Hematopoietic multipotent progenitor cell treated with erythropoietin and hydrocortisone succinate and interleukin-3 and kit ligand, for 6 days (in vitro differentiated cells): Measurements from ENCODE around the gene GMEB2.
A peak's percentile ranks its signal among the peaks of the same experiment; 100 is the strongest.
"Not testable (repeated sequence)": the region's sequence is repeated elsewhere in the genome, so short reads cannot be mapped to it uniquely, and the experiment has no call there.

Experiments used
- DNase-seq: peaks from one replicate; pipeline ENCODE4 v3.0.0-alpha.2; 2015

Gene GMEB2

DNA sequence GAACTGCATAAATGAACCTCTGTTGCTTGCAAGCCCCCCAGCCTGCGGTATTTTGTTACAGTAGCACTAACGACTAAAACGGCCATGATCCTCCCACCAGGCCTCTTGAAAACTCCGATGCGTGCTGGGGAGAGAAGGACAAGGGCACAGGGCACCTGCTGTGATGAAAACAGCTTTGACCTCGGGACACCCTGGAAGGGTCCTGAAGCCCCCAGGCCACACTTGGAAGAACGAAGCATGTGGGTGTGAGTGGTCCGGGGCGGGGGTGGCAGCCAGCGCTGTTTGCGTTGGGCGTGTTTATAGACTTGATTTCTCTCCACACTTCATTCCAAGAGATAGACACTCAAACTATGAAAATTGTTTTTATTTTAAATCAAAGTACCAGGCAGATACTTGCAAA lies 39.6 kb downstream of the GMEB2 start:
- no peak for DNase-seq

DNA sequence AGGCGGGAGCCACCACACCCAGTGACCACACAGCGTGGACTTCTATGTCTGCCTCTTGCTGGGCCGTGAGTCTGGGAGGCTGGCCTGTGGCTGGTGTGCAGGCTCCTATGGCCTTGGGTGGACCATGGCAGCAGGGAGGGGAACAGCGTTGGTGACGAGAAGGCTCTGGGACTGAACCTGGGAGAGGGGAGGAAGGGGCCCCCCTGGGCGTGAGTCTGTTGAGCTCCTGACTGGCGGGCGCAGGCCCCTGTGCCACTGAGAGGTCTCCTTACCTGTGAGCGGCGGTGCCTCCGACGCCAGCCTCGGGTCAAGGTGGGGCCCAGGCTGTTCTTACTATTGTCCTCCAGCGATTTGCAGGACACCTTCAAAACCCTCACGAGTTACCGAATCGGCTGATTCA lies 40.1 kb downstream of the GMEB2 start:
- DNase-seq, result no peak

DNA sequence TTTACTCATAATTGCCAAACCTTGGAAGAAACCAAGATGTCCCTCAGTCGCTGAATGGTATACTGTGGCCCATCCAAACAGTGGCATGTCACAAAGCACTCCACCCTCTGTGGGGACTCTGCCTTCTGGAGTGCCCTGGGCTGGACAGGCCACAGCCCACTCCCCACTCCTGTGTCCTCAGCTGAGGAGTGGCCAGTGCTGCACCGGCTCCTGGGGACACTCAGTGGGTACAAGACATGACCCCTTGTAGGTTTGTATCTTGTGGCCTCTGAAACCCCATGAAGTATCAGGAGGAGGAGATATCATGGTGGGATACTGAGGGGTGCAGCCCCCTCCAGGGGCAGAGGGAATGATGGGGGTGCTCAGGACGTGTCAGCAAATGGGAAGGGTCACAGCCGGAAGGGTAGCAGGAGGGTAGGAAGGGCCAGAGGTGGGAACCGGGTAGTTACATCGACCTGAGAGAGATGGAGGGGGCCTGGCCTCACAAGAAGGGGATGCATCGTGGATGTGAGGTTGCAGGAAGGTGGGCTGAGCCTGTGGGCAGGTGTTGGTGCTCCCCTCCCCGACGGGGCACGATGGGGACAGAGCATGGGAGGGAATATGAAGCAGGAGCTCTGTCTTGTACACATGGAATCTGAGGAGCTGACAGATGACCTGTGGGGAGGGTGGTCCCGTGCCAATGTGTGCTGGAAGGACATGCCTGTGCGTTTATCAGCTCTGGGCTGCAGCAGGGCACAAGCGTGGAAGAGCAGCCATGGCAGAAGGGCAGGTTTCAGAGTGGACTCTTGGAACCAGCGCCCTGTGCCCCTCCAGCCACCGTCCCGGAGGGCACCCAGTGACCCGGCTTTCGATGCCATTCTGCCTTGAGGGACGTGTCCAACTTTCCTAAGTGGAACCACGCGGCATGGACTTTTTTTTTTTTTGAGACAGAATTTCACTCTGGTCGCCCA lies 41.0 kb downstream of the GMEB2 start:
- no peak for DNase-seq

DNA sequence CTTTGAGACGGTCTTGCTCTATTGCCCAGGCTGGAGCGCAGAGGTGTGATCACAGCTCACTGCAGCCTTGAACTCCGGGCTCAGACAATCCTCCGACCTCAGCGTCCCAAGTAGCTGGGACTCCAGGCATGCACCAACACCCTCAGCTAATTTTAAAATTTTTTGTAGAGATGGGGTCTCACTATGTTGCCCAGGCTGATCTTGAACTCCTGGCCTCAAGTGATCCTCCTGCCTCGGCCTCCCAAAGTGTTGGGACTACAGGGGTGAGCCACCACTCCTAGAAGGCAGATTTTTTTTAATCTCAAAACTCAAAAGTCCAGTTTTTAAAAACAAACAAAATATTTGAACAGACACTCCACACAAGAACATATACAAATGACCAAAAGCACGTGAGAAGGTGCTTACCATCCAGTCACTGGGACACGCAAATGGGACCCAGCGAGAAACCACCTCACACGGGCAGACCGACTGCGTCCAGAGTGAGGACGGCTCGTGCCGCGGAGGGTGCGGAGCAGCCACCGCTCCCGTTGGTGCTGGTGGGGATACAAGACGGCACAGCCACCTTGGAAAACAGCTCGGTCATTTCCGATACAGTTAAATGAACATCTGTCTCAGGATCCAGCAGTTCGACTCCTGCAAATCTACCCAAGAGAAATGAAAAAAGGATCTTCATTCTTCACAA lies 44.4 kb downstream of the GMEB2 start:
- no peak for DNase-seq

DNA sequence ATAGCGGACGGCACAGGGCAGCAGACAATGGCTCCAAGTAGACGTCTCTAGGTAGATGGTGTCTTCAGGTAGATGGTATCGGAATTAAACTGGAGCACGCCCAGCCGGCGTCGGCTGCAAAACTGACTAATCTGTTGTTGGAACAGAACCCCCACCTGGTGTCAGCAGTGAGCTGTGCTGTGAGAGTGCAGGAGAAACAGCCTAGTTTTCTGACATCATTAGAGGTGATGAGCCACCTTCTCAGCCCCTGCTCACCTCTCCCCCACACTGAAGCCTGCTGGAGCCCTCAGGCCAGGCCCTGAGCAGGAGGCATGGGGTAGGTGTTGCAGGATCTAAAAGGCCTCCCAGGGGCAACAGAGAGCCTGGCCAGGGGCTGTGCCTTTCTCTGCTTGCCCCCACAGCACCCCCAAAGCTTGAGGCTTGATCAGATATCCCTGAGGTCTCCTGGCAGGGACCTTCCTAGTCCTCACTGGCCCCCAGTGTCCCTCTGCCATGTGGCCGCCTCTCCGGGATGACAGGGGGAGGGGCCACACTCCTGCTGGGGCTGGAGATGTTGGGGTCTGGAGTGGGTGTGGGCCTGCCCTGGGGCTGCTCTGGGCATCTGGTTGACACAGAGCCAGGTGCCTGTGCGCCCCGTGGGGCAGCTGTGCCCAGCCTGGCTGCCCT lies 46.0 kb downstream of the GMEB2 start:
- DNase-seq, result peak; percentile 56

DNA sequence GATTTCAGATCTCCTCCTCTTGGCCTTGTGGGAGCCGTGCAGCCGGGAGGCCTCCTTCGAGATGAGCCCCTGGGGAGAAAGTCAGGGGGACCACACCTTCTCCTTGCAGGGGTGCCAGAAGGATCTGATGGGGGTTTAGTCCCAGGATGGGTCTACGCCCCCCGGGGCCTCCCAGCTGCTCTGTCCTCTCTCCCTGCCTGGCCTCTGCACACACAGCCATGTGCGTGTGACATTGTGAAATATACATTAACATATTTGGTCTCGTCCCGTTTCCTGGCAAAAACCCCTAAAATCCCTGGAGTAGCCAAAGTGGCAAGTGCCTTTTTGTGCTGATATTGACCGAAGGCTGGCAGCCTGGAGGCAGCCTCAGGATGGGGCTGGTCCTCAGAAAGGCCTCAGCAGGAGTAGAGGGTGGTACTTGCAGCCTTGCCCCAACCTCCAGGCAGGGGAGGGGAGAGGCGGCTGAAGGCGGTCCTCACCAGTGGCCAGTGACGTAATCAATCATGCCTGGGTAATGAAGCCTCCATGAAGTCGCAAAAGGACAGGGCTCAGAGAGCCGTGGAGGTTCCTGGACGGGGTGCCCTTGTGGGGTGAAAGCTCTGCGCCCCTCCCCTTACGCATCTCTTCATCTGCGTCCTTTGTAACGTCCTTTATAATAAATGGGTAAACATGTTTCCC lies 47.7 kb downstream of the GMEB2 start:
- no peak for DNase-seq

DNA sequence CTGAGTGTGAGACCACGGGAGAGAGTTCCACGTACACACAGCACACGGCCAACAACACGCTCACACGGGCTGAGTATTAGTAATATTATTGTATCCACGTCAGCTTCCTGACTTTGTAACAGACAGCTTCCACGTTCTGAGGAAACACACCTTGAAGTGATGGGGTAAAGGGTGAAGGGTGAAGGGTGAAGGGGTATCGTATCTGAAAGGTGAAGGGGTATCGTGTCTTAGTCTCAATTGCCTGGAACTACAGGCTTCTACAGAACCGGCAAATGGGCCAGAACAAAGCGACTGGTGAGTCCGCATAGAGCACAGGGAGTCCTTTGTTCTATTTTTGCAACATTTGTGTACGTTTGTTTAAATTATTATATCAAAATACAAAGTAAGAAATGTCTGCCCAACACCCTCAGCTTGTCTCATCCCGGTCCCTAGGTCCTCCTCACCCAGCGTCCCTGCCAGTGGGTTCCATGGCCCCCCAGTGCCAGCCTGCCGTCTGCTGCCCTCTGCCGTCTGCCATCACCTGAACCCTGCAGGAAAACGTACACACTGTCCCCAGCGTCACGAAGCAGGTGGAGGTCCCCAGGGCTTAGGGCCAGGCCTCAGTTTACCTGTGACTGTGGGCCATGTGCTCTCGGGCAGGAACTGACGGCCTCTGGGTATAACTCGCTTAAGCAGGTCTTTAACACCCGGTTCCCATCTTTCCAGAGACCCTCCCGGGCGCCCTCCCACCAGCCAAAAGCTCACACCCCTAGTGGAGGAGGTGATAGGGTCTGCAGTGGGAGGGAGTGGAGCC lies 48.5 kb downstream of the GMEB2 start:
- DNase-seq, result no peak

DNA sequence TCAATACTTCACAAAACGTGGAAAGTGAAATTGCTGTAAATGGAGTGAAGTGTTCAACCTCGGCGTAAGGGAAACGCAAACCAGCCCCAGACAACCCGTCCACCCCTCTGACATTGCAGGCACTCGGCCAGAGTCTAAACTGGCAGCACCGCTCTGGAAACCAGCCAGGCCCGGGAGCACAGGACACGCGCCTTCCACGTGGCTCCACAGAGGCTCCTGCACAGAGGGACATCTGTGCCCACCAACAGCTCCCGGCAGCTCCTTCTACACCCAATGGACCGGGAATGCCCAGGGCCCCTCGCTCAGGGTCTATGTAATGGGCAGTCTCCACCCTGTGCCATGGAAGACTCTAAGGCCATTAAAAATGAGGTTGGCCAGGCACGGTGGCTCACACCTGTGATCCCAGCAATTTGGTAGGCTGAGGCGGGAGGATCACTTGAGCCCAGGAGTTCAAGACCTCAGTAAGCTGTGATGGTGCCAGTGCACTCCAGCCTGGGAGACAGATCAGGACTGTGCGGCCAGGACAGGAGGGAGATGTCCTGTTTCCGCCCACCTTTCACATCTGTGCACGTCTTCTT lies 49.5 kb downstream of the GMEB2 start:
- no peak for DNase-seq

DNA sequence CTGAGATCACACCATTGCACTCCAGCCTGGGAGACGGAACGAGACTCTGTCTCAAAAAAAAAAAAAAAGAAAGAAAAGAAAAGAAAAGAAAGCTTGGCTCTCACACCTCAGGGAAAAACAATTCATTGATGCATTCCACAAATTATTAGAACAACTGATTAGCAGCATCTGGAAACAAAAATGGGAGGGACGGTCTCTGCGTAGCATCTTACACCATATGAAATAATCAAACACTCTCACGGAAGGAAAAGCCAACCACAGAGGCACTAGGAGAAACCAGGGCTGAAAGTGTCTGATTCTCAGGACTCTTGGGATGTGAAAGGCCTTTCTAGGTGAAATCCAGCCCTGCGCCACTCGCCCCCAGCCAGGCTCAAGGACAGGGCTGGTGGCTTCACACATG lies 50.6 kb downstream of the GMEB2 start:
- no peak for DNase-seq

DNA sequence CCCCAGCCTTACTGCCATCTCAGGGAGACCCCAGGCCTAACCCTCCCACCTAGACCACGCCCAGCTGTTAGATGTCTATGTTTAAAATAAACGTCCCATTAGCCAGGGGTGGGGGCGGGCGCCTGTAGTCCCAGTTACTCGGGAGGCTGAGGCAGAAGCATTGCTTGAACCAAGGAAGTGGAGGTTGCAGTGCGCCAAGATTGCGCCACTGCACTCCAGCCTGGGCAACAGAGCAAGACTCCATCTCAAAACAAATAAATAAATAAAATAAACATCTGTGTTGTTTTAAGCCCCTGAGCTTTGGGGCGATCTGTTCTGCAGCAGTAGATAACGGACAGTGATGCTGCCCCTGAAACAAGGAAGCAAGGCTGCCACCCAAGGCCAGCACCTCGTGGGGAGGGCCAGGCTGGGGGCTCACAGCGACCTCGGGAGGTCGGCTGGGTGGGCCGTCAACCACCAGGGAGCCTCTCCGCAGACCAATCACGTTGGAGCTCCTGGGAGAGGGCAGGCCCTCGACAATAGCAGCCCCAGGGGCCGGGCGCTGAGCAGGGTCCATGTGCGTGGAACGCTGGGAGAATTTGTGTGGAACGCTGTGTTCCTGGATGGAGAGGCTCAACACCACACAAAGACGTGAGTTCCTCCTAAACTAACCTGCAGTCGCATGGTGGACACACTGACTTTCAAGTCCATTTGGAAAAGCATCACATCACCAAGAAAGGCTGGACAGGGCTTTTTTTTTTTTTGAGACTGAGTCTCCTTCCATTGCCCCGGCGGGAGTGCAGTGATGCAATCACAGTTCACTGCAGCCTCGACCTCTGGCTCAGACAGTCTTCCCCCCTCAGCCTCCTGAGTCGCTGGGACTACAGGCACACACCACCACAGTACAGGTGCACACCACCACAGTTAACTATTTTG lies 51.8 kb downstream of the GMEB2 start:
- no peak for DNase-seq

DNA sequence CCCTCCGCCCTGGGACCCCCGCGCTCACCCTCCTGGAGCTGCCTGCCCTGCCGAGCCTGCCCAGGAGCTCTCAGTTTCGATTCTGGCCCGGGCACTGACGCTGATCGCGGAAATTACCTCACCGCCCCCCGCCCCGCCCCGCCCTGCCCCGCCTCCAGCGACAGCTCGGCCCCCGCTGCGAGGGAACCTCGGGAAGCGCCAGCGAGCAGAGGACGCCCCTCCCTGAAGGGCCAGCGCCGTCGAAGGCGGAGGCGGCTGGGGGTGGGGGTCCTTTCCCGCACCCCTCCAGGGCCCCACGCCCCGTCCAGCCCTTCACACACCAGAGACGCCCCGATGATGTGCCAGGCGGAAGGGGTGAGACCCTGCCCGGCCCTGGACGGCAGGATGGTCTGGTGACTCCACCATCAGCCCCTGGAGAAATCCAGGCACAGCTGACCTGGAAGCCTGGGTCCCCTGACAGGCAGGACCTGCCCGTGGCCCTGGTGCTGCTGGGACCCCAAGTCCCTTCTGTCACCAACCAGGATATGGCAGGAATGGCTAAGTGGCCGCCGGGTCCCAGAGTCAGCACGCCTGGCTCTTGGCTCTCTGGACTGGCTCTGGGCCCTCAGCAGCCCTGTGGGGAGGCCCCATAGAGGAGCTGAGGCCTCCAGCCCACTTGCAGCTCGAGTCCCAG lies 52.6 kb downstream of the GMEB2 start, which contains the start of gene HELZ2:
TSS of gene HELZ2 (minus strand) at position 84 of the 673 bp plus-strand sequence. CDS start 1,854 bp downstream, outside the sequence.
- DNase-seq, result peak; percentile 82

DNA sequence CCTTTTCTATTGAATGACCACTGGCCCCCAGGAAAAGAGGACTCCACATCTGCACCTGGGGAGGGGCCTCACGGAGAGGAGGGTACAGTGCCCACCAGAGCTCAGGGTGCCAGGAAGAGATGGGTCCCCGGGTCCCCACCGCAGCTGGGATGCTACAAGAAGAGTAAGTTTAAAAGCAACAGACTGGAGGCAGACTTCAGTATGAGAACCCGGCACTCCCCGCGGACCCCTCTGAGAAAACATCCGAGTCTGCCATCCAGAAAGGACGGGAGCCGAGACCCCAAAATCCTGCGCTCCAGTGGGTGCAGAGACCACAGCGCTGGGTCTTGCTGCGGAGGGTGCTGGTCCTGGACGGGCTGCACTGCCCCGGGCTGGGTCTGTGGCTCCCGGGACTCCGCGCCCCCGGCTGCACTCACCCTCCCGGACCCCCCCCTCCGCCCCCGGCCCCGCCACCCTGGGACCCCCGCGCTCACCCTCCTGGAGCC lies 53.2 kb downstream of the GMEB2 start:
- peak; percentile 36 for DNase-seq

DNA sequence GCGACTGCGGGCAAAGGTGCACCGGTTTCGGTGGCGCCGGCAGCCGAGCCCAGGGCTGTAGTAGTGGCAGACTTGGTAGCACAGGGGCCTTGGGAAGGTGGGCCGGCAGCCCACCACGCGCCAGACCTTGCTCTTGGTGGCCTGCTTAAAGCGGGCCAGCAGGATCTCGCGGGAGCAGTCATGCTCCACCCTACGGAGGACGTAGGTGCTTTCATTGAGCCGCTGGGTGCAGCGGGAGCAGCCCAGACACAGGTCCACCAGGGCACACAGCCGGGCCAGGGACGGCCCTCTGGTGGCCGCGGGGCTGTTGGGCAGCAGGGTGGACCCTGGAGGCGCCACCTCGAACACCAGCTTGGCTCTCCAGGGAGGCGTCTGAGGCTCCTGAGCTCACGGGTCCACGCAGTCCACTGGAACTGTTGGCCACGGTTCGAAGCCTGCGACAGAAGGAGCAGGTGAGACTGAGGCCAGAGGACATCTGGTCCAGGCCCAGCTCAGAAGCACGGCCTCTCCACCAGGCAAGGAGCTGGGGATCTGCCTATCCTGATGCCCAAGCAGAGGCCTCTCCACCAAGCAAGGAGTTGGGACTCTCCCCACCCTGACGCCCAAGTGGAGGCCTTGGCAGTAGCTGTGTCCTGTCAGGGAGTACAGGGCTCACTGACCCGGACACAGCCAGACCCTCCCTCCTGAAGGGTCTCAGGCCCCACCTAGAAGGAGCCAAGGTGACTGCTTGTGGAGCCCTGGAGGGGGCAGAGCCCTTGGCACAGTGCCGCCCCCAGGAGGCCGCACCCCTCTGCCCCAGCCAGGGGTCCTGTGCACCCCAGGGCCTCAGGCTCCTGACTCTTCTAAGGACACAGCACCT lies 53.9 kb downstream of the GMEB2 start:
- no peak for DNase-seq

DNA sequence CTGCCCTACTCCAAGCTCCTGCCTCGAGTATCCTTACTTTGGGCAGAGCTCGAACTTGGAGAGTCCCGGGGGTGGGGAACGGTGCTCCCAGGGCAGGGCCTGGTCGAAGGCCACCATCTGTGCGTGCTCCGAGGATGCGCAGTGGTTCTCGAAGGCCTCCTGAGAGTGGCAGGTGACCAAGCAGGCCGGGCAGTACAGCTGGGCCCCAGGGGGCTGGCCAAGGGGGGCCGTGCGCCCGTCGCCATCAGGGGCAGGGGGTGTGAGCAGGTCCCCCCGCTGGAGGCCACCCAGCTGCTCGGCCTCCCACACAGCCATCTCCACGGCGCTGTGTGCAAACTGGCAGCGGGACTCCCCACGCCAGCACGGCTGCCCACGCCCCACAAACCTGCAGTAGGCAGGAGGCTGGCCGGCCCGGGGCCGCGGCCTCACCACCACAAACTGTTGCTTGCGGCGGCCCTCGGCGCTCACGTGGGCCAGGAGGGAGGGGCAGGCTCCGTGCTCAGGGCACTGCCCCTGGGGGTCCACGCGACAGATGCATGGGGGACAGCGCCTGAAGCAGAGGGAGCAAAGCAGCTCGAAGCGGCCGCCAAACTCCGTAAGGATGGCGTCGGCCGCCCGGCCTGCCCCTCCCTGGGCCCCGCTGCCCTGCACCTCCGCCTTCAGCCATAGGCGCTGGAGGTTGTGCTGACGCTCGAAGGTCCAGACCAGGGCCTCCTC lies 54.7 kb downstream of the GMEB2 start:
- no peak for DNase-seq

DNA sequence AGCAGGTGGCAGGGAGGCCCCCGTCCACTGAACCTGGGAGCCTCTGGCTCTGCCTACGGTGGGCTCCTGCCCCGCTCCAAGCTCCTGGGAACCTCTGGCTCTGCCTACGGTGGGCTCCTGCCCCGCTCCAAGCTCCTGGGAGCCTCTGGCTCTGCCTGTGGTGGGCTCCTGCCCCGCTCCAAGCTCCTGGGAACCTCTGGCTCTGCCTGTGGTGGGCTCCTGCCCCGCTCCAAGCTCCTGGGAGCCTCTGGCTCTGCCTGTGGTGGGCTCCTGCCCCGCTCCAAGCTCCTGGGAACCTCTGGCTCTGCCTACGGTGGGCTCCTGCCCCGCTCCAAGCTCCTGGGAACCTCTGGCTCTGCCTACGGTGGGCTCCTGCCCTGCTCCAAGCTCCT lies 55.8 kb downstream of the GMEB2 start:
- not testable (repeated sequence) for DNase-seq

DNA sequence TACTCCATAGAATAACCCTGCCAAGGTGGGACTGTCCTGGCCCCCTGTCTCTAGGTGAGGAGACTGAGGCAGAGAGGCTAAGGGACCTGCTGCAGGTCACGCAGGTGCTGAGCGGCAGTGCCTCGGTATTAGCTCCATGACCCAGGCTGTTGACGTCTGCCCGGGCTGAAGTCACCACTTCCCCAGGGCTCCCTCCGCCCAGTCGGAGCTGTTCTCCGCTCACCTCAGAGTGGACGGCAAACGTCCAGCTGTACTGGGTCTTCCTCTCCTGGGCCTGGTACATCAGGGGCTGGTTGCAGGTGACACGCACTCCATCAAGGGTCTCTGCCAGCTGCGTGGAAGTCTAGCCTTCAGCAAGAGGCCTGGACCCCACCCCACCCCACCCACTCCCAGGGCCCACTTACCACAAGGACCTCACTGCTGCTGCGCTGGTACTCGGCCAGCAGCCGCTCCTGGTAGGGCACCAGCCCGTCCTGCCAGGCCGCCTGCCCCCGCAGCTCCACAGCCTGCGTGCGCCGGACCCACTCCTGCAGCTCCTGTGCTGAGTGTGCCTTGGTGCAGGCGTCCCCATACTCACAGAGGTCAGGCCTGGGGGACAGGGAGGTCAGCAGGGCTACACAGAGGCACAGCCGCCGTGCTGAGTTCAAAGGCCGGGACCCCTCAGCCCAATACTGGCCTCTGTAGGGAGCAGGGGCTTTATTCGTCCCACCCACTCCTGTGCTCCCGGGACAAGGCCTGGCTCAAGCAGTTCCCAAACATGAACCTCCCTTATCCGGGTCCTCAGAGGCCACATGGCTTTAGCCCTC lies 56.4 kb downstream of the GMEB2 start:
- no peak for DNase-seq
